ENCODE data around the gene SLC25A18.
"Not testable (repeated sequence)": the region's sequence is repeated elsewhere in the genome, so short reads cannot be mapped to it uniquely, and the experiment has no call there.

Gene SLC25A18

DNA sequence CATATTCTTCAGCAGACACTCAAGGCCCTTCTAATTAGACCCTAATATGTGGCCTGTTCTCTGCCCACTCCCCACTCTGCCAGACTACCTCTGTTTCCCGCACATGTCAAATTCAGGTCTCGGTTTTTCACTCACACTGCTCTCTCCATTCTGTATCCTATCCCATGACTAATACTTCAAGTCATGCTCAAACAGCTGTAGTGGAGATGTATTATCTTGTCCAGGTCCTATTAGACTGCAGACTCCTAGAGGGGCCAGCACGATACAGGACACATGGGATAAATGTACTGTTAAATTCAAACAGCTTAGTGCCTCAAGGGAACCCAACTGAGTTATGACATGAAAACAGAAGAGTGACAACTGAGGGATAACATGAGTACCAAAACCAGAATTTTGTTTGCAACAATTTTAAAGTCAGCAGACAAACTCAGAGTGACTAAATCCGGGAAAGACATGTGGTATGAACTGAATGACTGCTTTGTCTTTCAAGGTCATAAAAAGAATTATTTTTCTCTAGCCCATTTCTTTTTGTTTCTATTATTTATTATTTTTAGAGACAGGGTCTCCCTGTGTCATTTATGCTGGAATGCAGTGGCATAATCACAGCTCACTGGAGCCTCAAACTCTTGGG is 44.7 kb downstream of the SLC25A18 start:
- no peak for DNase-seq (ENCODE audit: low read depth in 3 of 3)

DNA sequence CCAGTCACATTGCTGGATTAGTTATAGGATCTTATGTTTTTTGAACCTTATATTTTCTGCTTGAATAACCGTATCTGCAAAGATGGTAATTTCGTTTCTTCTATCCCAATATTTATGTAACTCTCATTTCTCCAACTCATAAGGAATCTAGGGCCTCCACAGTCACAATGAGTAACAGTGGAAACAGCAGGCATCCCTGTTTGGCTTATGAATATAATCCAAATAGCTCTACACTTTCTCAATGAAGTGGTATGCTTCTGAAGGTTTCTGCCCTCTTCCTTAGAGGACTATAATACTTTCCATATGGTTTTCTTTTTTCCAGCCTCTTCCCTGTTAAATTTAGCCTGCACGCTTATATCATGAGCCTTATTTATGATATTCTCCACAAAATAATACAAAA is 48.8 kb downstream of the SLC25A18 start:
- DNase-seq (ENCODE audit: low read depth in 3 of 3), result no peak

DNA sequence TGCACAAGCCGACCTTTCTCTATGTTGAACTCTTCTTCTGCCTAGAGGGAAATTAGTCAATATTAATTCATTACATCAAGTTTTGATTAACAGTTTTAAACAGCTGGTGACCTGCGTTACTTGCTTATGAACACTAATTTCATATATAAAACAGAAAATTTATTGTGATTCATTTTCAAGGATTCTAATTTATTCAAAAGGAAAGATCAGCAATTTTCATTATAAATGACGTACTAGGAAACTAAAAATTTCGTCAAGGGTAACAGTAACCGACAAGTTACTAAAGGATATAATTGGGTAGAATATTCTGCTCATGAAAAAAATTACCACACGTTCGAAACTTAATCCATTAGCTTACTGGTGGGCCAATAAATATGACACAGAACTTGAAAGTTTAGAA is 50.0 kb downstream of the SLC25A18 start:
- no peak for DNase-seq (ENCODE audit: low read depth in 3 of 3)

DNA sequence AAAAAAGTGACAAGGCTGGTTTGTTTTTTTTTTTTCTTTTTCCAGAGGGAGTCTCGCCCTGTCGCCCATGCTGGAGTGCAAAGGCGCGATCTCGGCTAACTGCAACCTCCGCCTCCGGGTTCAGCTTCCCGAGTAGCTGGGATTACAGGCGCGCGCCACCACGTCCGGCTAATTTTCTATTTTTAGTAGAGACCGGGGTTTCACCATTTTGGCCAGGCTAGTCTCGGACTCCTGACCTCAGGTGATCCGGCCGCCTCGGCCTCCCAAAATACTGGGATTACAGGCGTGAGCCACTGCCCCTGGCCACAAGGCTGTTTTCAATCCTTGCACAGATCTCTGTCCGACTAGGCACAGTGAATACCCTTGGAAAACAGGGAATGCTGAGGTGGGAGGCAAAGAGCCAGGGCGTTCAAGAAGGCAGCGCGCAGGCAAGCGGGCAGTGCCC is 64.7 kb downstream of the SLC25A18 start:
- DNase-seq (ENCODE audit: low read depth in 3 of 3), result no peak

DNA sequence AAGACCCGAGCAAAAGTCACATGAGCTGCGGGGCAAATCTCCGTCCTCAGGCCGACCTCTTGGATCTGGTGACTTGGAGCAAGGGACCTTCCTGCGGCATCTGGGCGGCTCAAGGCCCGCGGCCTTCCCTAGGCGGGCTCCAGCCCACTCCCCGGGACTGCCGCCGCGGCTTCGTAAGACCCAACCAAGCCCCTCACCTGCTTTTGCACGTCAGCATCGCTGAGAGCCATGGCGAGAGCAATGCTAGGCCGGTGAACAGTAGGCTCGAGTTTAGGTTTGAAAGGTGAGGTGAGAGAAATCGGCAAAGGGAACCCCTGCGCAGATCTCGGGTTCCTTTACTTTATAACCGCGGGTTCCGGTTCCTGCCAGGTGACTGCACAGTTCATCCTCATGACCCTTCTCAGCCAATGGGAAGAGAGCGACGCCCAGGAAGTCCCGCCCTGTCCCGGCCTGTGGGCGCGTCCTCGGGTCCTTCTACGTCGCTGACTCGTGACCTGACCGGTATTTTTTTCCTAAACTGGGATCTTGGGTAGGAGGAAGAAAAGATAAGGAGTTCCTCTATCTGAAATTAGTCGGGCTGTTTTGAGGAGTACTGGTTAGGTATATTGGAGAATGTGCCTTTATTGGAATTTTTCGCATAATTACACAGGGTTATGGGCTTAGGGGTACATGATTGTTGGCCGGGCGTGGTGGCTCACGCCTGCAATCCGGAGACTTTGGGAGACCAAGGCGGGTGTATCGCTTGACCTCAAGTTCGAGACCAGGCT is 65.3 kb downstream of the SLC25A18 start, which contains the start of gene ATP6V1E1:
Gene ATP6V1E1 (minus strand): TSS at position 344 of the 767 bp plus-strand sequence. CDS start 114 bp downstream, at position 230.
- peak; percentile 90 to 94 (median 92) for DNase-seq (ENCODE audit: low read depth in 3 of 3)

DNA sequence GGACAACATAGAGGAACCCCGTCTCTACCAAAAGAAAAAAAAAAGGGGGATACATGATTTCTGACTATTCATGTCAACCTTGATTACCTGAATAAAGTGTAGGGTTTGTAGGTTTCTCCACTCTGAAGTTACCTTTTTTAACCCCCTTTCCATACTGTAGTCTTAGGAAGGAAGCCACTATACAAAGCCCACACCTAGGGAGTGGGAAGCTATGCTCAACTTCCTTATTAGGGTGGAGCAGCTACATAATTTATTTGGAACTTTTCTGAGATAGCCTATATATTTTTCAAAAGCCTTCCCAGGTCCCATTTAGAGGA is 65.8 kb downstream of the SLC25A18 start:
- DNase-seq (ENCODE audit: low read depth in 3 of 3), result no peak

DNA sequence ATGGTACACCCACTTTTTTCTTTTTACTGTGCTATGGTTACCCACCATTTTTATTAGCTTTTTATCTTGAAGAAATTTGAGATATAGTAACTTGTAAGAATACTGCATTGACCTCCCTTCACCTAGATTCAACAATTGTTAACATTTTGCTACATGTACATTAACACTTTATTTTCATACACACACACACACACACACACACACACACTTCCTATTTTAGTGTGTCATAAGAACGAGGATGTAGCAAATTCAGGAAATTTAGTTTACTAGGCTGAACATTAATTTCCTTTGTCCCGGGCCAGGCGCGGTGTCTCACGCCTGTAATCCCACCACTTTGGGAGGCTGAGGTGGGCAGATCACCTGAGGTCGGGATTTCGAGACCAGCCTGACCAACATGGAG is 66.3 kb downstream of the SLC25A18 start:
- no peak for DNase-seq (ENCODE audit: low read depth in 3 of 3)

DNA sequence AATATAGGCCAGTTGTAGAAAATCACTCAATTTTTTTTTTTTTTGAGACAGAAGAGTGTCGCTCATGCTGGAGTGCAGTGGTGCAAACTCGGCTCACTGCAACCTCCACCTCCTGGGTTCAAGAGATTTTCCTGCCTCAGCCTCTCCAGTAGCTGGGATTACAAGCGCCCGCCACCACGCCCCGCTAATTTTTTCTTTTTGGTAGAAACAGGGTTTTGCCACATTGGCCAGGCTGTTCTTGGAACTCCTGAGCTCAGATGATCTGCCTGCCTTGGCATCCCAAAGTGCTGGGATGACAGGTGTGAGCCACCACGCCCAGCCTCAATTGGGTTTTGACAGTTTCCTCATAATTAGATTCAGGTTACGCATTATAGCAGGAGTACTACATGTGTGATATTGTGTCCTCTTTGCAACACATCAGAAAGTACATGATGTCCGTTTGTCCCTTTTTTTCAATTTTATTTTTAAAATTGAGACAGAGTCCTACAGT is 67.8 kb downstream of the SLC25A18 start:
- no peak for DNase-seq (ENCODE audit: low read depth in 3 of 3)

DNA sequence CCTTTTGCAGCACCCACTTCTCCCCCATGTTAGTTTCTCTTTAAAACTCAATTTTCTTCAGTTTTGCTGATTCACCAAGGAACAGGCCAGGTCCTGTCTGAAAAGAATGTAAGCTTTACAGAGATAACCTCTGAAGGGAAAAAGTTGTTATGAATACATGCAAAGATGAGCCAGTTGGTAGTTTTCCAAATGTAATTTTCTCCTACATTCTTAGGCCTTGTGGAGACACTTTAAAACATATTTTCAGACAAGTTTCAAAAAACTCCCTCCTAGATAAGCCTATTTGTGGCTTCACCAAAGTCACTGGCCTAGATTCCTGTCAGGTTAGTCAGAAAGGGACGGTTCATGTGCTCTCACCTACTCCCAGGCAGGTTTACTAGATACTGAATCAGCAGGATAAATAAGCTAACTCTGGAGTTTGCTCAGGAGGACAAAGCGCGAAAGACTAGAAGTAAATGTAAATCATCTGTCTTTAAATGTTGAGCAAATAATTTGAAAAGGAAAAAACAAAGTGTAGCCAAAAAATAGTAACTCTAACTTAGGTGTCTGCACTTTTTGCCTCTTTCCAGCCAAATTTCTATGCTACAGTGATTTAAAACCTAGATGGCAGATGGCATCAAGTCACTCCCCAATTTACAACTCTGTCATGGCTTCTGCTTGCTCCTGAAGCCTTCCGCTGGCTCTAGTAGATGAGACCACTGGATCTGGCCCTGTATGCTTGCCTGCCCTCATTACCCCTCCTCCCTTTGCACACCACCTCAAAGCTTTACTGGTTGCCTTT is 70.1 kb downstream of the SLC25A18 start:
- no peak for DNase-seq (ENCODE audit: low read depth in 3 of 3)

DNA sequence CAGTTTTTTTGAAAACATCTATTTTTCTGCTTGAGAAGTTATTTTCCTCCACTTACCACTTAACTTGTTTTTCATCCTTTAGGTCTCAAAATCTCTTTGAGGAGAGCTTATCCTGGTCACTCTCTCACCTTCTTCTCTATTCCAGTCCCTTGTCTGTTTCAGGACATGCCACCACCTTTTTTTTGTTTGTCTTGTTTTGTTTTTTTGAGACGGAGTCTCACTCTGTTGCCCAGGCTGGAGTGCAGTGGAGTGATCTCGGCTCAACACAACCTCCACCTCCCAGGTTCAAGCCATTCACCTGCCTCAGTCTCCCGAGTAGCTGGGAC is 70.7 kb downstream of the SLC25A18 start:
- no peak for DNase-seq (ENCODE audit: low read depth in 3 of 3)

DNA sequence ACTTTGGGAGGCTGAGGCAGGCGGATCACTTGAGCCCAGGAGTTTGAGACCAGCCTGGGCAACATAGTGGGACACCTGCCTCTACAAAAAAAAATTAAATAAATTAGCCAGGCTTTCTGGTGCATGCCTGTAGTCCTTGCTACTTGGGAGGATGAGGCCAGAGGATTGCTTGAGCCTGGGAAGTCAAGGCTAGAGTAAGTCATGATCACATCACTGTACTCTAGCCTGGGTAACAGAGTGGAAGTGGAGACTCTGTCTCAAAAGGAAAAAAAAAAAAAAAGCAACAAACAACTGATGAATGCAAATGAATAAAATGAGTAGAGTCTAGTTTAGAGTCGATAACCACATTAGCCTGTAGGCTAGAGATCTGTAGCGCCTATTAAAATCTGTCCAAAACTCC is 71.4 kb downstream of the SLC25A18 start:
- no peak for DNase-seq (ENCODE audit: low read depth in 3 of 3)

DNA sequence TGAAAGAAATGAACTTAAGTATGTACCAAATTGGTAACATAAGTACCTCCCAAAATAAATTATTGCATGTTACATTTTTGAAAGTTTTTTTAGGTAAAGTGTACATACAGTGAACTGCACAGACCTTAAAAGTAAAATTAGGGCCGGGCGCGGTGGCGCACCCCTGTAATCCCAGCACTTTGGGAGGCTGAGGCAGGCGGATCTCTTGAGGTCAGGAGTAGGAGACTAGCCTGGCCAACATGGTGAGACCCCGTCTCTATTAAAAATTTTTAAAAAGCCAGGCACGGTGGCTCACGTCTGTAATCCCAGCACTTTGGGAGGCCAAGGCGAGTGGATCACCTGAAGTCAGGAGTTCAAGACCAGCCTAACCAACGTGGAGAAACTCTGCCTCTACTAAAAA is 73.6 kb downstream of the SLC25A18 start:
- DNase-seq (ENCODE audit: low read depth in 3 of 3), result not testable (repeated sequence)

DNA sequence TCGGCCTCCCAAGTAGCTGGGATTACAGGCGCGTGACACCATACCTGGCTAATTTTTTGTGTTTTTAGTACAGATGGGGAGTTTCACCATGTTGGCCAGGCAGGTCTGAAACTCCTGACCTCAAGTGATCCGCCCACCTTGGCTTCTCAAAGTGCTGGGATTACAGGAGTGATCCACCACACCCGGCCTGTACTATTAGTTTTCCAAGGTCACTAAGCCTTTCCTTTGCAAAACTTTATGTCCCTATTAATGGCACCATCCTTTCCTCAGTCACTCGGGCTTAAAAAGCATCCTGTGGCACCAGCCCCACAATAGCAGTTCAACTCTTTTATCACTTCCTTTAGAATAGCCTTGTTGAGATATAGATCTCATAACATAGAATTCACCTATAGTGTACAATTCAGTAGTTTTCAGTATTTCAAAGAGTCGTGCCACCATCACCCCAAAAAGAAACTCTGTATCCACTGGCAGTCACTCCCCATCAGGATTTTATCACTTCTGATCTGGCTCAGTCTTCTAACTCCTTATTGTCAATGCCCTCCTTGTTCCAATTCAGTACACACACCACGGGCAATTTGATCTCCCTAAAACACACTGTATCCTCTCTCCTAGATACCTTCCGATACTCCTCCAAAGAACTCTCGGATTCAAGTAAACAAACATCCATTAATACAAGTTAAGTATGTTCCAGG is 74.3 kb downstream of the SLC25A18 start:
- DNase-seq (ENCODE audit: low read depth in 3 of 3), result no peak

DNA sequence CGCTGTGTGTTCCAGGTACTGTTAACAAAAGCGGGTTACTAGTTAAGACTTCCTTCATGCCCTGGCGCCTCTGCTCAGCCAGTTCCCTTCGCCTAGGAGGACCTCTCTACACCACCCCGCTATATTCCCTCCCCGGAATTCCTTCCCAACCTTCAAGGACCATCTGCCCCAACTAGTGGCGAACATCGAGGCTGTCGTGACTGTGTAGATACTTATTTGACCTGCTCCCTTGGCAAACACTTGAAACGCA is 74.8 kb downstream of the SLC25A18 start:
- no peak for DNase-seq (ENCODE audit: low read depth in 3 of 3)

DNA sequence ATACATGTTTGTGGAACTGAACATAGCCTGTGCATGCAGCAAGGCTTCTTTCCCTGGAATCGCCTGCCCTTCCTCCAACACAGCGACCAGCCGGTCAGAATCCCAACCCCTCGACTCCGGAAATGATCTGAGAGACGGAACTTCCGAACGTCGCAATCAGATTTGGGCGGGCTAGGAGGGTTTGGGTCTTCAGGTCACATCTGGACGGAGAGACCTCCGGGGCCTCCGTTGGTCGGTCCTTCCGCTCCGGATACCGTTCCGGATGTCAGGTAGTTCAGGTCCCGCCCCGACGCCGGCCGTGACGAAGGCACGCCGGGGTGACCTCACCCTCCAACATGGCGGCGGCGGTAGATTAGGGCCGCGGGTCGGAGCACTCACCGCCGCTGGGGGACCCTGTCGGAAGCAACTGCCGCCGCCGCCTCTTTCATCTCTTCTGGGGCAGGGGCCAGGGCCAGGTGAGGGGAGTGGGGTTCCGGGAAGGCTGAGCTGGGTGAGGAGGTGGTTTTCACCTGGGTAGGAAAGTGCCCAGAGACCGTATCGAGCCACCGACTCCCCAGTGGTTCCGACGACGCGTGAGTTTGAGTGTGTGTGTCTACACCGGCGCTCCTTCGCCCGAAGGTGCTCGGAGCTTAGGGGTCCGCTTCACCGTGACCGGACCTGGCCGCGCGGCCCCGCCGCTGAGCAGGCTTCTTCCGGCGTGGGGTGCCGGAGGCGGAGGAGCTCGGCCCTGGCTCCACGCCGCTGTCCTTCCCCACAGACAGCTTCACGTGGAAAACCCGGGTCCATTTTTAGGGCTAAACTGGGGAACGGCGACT is 75.3 kb downstream of the SLC25A18 start, which contains the start of gene BCL2L13:
Gene BCL2L13 (plus strand): TSS at position 326 of the 815 bp plus-strand sequence. CDS start 16,955 bp downstream, outside the sequence.
- peak; percentile 76 to 89 (median 80) for DNase-seq (ENCODE audit: low read depth in 3 of 3)

DNA sequence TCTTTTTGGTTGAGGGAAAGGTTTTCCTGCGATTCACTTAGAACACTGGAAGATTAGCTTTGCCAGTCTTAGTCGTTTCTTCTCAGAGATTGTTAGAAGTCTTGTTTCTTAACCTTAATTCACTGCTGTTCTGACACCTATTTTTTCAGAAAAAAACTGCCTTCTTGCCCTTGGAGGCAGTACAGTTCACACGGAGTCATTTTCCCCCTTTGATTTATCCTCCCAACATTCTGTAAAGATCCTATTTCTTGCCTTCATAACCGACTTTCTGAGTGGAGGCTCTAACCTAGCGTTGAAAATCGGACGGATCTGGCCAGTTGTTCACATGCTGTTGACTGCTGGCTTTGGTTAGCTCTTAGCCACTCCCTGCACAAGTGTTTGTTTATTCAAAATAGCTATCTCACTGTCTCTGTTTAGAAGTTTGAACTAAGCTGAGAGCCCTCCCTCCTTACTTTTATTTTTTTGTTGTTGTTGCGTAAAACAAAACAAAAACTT is 76.0 kb downstream of the SLC25A18 start:
- DNase-seq (ENCODE audit: low read depth in 3 of 3), result peak in 1 of 3 experiments; percentile 2

Measured in stimulated activated CD4-positive, alpha-beta T cell treated with anti-CD3 and anti-CD28 coated beads, TNF-alpha, amount 100 ng/mL, for 24 hours (primary cell).